ENCODE measurements around the gene CSTPP1.

The CSTPP1 gene

DNA sequence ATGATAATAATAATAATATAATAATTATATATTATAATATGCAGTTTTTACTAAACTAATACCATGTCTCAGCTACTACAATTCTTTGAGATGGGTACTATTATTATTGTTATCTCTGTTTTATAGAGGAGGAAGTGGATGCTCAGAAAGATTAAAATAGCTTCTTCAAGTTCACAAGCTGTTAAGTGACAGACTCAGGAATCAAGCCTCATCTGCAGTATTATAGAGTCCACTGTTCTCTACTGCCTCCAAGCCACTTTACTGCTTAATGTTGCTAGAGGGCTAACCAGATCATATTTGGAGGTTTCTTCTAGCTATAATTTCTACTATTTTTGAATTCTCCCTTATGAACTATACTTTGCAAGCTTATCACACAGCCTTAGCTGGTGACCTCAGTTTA, 62.7 kb downstream of the CSTPP1 start:
- ATAC-seq = no peak
- TF ChIP-seq, protein P1, sequence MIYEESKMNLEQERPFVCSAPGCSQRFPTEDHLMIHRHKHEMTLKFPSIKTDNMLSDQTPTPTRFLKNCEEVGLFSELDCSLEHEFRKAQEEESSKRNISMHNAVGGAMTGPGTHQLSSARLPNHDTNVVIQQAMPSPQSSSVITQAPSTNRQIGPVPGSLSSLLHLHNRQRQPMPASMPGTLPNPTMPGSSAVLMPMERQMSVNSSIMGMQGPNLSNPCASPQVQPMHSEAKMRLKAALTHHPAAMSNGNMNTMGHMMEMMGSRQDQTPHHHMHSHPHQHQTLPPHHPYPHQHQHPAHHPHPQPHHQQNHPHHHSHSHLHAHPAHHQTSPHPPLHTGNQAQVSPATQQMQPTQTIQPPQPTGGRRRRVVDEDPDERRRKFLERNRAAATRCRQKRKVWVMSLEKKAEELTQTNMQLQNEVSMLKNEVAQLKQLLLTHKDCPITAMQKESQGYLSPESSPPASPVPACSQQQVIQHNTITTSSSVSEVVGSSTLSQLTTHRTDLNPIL (CRISPR knock-in tag; IDR thresholded peaks at IDR 0.05; ENCODE audit: low read depth) = no peak
- TF ChIP-seq PATZ1 (CRISPR knock-in tag; IDR thresholded peaks at IDR 0.05; ENCODE audit: borderline replicate concordance) = no peak
- no peak for TF ChIP-seq ISL1 (CRISPR knock-in tag; IDR thresholded peaks at IDR 0.05)

DNA sequence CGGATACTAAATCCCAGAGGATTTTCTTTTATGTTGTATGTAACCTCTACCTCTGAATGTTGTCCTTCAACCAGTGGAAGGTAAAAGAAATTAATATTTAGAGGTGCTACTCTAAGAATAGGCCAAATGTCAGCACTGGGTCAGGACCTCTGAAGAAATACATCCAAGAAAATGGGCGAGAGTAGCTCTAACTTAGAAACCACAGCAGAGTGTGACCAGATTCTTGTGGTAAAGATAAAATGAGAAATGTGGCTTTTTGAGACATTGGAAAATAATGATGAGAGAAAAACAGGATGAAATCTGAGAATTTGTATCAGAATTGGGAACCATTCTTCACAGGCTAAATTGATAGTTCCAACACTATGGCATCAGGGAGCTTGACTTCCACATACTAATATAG, 63.5 kb downstream of the CSTPP1 start:
- ATAC-seq = no peak
- TF ChIP-seq ZC3H10 (CRISPR knock-in tag; IDR thresholded peaks at IDR 0.05) (no peak), ZNF8 (CRISPR knock-in tag; IDR thresholded peaks at IDR 0.05) (no peak), RARB (CRISPR knock-in tag; IDR thresholded peaks at IDR 0.05) (no peak), ISL1 (CRISPR knock-in tag; IDR thresholded peaks at IDR 0.05) (no peak), TSHZ2 (CRISPR knock-in tag; IDR thresholded peaks at IDR 0.05) (no peak), PPARA (CRISPR knock-in tag; IDR thresholded peaks at IDR 0.05; ENCODE audit: borderline replicate concordance) (no peak), TCF4 (CRISPR knock-in tag; IDR thresholded peaks at IDR 0.05; ENCODE audit: borderline replicate concordance) (no peak), ARNTL (CRISPR knock-in tag; IDR thresholded peaks at IDR 0.05; ENCODE audit: borderline replicate concordance, low read depth) (no peak), CSDC2 (CRISPR knock-in tag; IDR thresholded peaks at IDR 0.05) (no peak), ZFP3 (CRISPR knock-in tag; IDR thresholded peaks at IDR 0.05) (no peak), CSRNP3 (CRISPR knock-in tag; IDR thresholded peaks at IDR 0.05) (no peak)

DNA sequence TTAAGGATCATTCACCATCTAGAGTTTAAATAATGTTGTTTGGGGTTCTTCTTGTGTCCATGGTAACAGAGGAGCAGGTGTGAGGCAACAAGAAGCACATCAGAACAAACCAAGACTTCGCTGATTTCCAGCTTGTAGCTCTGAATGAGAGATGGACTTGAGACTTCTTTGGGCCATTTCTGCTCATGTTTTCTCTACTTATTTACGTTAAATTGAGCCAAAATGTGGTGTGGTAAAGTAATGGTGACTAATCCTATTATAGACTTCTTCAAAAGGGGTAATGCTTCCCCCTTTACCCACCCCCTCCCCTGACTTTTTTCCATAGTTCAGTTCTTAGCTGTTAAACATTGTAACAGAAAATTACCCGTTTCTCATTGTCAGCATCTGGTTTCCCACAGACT, 65.2 kb downstream of the CSTPP1 start:
- ATAC-seq = no peak
- TF ChIP-seq GLIS3 (CRISPR knock-in tag; IDR thresholded peaks at IDR 0.05) = no peak
- no peak for TF ChIP-seq ARNTL (CRISPR knock-in tag; IDR thresholded peaks at IDR 0.05; ENCODE audit: borderline replicate concordance, low read depth)
- TF ChIP-seq ISL1 (CRISPR knock-in tag; IDR thresholded peaks at IDR 0.05) = no peak
- TF ChIP-seq CSRNP3 (CRISPR knock-in tag; IDR thresholded peaks at IDR 0.05) = no peak
- TF ChIP-seq BACH2 (CRISPR knock-in tag; IDR thresholded peaks at IDR 0.05; ENCODE audit: borderline replicate concordance) = no peak

DNA sequence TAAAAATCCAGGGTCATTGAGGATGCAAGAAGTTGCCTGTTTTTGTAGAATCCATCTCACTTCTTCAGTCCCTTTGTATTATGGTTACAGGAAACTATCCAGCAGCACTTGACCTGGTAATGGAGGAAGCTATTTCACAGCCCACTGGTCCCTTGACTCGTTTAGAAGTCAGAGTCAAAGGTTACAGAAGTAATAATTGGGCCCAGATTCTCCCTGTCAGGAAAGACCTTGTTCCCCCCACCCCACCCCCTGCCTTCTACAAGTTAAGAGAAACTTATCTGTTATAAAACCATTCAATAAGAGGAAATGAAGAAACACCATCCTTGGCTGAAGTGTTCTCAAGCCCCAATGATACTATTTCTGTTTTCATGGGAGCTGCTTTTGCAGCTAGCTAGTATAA, 65.8 kb downstream of the CSTPP1 start:
- no peak for ATAC-seq
- TF ChIP-seq RARB (CRISPR knock-in tag; IDR thresholded peaks at IDR 0.05) (no peak), TOX (CRISPR knock-in tag; IDR thresholded peaks at IDR 0.05; ENCODE audit: borderline replicate concordance) (no peak), CSDC2 (CRISPR knock-in tag; IDR thresholded peaks at IDR 0.05) (no peak), SNAI2 (CRISPR knock-in tag; IDR thresholded peaks at IDR 0.05) (no peak), BACH2 (CRISPR knock-in tag; IDR thresholded peaks at IDR 0.05; ENCODE audit: borderline replicate concordance) (no peak), ISL1 (CRISPR knock-in tag; IDR thresholded peaks at IDR 0.05) (no peak), ARNTL (CRISPR knock-in tag; IDR thresholded peaks at IDR 0.05; ENCODE audit: borderline replicate concordance, low read depth) (no peak), TSHZ2 (CRISPR knock-in tag; IDR thresholded peaks at IDR 0.05) (no peak), ZFP30 (CRISPR knock-in tag; IDR thresholded peaks at IDR 0.05) (no peak), PPARA (CRISPR knock-in tag; IDR thresholded peaks at IDR 0.05; ENCODE audit: borderline replicate concordance) (no peak), GLIS3 (CRISPR knock-in tag; IDR thresholded peaks at IDR 0.05) (no peak), ZNF70 (CRISPR knock-in tag; IDR thresholded peaks at IDR 0.05) (no peak), CSRNP3 (CRISPR knock-in tag; IDR thresholded peaks at IDR 0.05) (no peak), OSR1 (CRISPR knock-in tag; IDR thresholded peaks at IDR 0.05) (no peak)
- TF ChIP-seq, protein P1 (CRISPR knock-in tag; IDR thresholded peaks at IDR 0.05; ENCODE audit: low read depth) = no peak
